Smooth muscle cell (in vitro differentiated cells): ENCODE measurements around the gene CDH13. TPM values are rescaled to one million over a fixed set of nuclear protein-coding genes. Genes with fewer than 3 reads are reported as not detected.

ENCODE experiments used
- DNase-seq: peaks from one replicate; lab custom pipeline; 2025; ENCODE audit not compliant: unreplicated experiment; lab: John Stamatoyannopoulos, UW
- H2AFZ ChIP-seq: fragments of 200-600 bp; sonication (generic); 2 replicates; pipeline ENCODE4 v1.6.0; 2016; ENCODE audit warnings: antibody characterized with exemption, low read depth, mild to moderate bottlenecking
- H3F3A ChIP-seq: fragments of 200-600 bp; sonication (generic); 2 replicates; pipeline ENCODE4 v1.6.0; 2017; ENCODE audit warnings: antibody characterized with exemption, low read depth
- H3K27ac ChIP-seq: fragments of 200-600 bp; sonication (generic); 2 replicates; pipeline ENCODE4 v1.5.1; 2016; ENCODE audit warnings: low read depth, mild to moderate bottlenecking
- H3K27me3 ChIP-seq: fragments of 200-600 bp; sonication (generic); 2 replicates; pipeline ENCODE4 v1.6.1; 2016; ENCODE audit warnings: low read depth, mild to moderate bottlenecking
- H3K36me3 ChIP-seq: fragments of 200-600 bp; sonication (generic); 2 replicates; pipeline ENCODE4 v1.5.1; 2016; ENCODE audit warnings: low read depth
- H3K4me1 ChIP-seq: fragments of 200-600 bp; sonication (generic); 2 replicates; pipeline ENCODE4 v1.5.1; 2016; ENCODE audit warnings: low read depth
- H3K4me2 ChIP-seq: fragments of 200-600 bp; sonication (generic); 2 replicates; pipeline ENCODE4 v1.6.0; 2016; ENCODE audit warnings: mild to moderate bottlenecking
- H3K4me3 ChIP-seq: fragments of 200-600 bp; sonication (generic); 2 replicates; pipeline ENCODE4 v1.5.1; 2016; ENCODE audit warnings: mild to moderate bottlenecking
- H3K79me2 ChIP-seq: fragments of 200-600 bp; sonication (generic); 2 replicates; pipeline ENCODE4 v1.6.0; 2016; ENCODE audit warnings: low read depth, mild to moderate bottlenecking
- H3K9ac ChIP-seq: fragments of 200-600 bp; sonication (generic); 2 replicates; pipeline ENCODE4 v1.6.0; 2016; ENCODE audit warnings: low read depth
- H3K9me3 ChIP-seq: fragments of 200-600 bp; sonication (generic); replicated peaks from 2 replicates; pipeline ENCODE4 v1.5.1; 2016; ENCODE audit warnings: low read depth
- H4K20me1 ChIP-seq: fragments of 200-600 bp; sonication (generic); 2 replicates; pipeline ENCODE4 v1.6.0; 2016; ENCODE audit warnings: low read depth
- WGBS: methylation state at CpG from one replicate; pipeline ENCODE4 v1.1.7; 2016; ENCODE audit warnings: low lambda C conversion rate; 5-methylcytosine and 5-hydroxymethylcytosine counted together
- polyA plus RNA-seq: library from polyadenylated mRNA; unstranded; fragments of >200 nt; fragmentation: Nextera tagmentation; extraction: Ambion mirVana; gene quantifications from 2 replicates; pipeline ENCODE4 v1.2.1, GENCODE V29; 2016
- total RNA-seq: library from RNA; depleted of rRNA; stranded (reverse); fragments of >200 nt; gene quantifications from 2 replicates; pipeline ENCODE4 v1.2.3, GENCODE V29; 2014
- TF ChIP-seq, protein P1 (sequence below): fragments of 200-600 bp; sonication (generic); IDR thresholded peaks from 2 replicates; pipeline ENCODE4 v1.5.1; 2017; ENCODE audit warnings: borderline replicate concordance, mild to moderate bottlenecking, antibody characterized with exemption; ENCODE audit not compliant: insufficient read depth, poor library complexity, severe bottlenecking

Gene CDH13
- total and polyA plus RNA-seq, 2 experiments from 2014 or later = 12.1 to 32.2 TPM

DNA sequence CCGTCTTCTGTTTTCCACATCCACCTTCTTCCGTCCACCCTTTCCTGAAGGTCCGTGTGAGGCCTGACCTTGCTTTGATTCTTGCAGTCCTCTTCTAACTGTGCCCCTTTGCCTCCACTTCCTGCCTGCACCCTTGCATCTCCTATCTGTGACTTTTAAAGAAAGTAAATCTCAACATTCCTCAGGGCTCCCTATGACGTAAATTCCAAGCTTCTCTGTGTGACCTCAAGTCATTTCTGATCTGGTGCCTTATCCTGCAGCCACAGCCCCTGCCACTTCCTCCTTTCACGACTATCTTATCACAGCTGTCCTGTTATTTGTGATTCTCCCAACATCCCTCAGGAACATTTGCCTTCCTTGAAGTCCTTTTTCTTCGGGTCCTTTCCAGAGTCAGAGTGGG, 520.5 kb downstream of the CDH13 start:
- peaks cover 6% of the 10 kb centered on the region for H3F3A ChIP-seq
- TF ChIP-seq, protein P1, sequence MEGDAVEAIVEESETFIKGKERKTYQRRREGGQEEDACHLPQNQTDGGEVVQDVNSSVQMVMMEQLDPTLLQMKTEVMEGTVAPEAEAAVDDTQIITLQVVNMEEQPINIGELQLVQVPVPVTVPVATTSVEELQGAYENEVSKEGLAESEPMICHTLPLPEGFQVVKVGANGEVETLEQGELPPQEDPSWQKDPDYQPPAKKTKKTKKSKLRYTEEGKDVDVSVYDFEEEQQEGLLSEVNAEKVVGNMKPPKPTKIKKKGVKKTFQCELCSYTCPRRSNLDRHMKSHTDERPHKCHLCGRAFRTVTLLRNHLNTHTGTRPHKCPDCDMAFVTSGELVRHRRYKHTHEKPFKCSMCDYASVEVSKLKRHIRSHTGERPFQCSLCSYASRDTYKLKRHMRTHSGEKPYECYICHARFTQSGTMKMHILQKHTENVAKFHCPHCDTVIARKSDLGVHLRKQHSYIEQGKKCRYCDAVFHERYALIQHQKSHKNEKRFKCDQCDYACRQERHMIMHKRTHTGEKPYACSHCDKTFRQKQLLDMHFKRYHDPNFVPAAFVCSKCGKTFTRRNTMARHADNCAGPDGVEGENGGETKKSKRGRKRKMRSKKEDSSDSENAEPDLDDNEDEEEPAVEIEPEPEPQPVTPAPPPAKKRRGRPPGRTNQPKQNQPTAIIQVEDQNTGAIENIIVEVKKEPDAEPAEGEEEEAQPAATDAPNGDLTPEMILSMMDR = no peak
- H3K9ac ChIP-seq = no peak overlapping the region
- no peaks in the 10 kb centered on the region for H3K36me3 ChIP-seq
- no peak overlapping the region for H3K4me3 ChIP-seq
- H4K20me1 ChIP-seq = no peaks in the 10 kb centered on the region
- H3K27me3 ChIP-seq = no peaks in the 10 kb centered on the region
- H3K27ac ChIP-seq = no peak overlapping the region
- H3K9me3 ChIP-seq = no peaks in the 10 kb centered on the region
- H3K4me1 ChIP-seq = peaks cover 11% of the 10 kb centered on the region
- H3K4me2 ChIP-seq = peak overlapping the region; percentile 59
- DNase-seq = no peak
- WGBS = 42% methylated on average over 6 of the region's 6 CpGs
- H3K79me2 ChIP-seq = no peaks in the 10 kb centered on the region
- H2AFZ ChIP-seq = no peak overlapping the region

DNA sequence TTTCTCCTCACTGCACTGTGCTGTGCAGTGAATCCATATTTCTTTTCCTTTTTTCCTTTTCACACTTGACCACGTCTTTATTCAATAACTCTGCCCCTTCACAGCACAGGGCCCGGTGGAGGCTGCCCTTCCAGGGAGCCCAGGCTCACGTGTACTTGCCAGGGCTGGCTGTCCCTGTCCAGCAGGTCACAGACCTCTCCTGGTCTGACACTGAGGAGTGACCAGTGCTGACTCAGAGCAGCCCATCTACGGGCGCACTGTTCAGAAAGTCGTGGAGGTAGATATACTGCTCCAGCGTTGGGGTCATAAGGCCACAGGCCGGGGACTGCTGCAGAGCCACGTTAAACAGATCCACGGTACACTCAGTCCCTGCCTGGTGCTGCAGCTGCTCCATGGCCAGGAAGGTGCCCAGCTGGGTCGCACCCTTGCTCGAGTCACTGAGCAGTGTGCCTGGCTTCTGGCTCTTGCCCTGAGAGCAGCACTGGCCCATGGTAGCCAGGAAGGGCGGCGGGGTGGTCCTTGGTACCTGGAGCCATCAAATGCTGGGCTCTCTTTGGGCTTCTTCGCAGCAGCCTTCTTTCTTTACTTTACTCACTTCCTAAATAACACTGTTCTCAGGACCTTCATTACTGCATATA, 531.7 kb downstream of the CDH13 start:
- H3K27me3 ChIP-seq = no peaks in the 10 kb centered on the region
- no peak overlapping the region for H3K27ac ChIP-seq
- TF ChIP-seq, protein P1 = no peak
- no peak overlapping the region for H3K9ac ChIP-seq
- no peak for DNase-seq
- H3F3A ChIP-seq = no peaks in the 10 kb centered on the region
- no peaks in the 10 kb centered on the region for H3K9me3 ChIP-seq
- no peak overlapping the region for H3K4me2 ChIP-seq
- 89% methylated on average over 15 of the region's 15 CpGs for WGBS
- H4K20me1 ChIP-seq = no peaks in the 10 kb centered on the region
- H3K36me3 ChIP-seq = no peaks in the 10 kb centered on the region
- H3K79me2 ChIP-seq = no peaks in the 10 kb centered on the region
- H3K4me1 ChIP-seq = no peaks in the 10 kb centered on the region
- no peak overlapping the region for H3K4me3 ChIP-seq
- H2AFZ ChIP-seq = no peak overlapping the region

DNA sequence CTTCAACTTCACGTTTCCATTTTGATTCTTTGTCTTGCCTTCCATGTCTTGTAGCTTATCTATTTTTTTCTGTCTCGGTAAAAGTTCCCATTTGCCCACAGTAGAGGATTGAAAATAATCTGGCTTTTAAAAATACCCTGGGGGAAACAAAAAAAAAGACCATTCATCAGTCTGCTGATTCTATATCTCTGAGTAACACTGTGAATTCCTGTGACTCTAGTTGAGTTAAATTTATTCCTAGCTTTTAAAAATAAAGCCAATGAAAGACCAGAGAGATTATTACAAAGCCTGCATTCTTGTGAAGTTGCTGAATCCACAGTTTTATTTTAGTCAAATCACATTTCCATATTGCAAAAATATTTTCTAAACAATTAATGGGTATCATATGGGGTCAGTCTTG, 532.3 kb downstream of the CDH13 start:
- H3K9me3 ChIP-seq = no peaks in the 10 kb centered on the region
- H3K4me3 ChIP-seq = no peak overlapping the region
- TF ChIP-seq, protein P1 = no peak
- H3K9ac ChIP-seq = no peak overlapping the region
- no peaks in the 10 kb centered on the region for H3F3A ChIP-seq
- no peaks in the 10 kb centered on the region for H3K27me3 ChIP-seq
- DNase-seq = no peak
- no peak overlapping the region for H2AFZ ChIP-seq
- WGBS = 32% methylated on average over 2 of the region's 2 CpGs
- no peaks in the 10 kb centered on the region for H3K36me3 ChIP-seq
- no peaks in the 10 kb centered on the region for H4K20me1 ChIP-seq
- H3K79me2 ChIP-seq = no peaks in the 10 kb centered on the region
- H3K27ac ChIP-seq = no peak overlapping the region
- H3K4me2 ChIP-seq = peak overlapping the region; percentile 31
- H3K4me1 ChIP-seq = no peaks in the 10 kb centered on the region
